OCI-LY3 (cell line): ENCODE results near the gene MAP3K2.

ENCODE experiments used
- CTCF ChIP-seq: fragments of 200-600, 300-600 bp; sonication (generic); IDR thresholded peaks from 2 replicates; pipeline ENCODE4 v1.5.1; 2014; ENCODE audit warnings: antibody characterized with exemption, low read length, low read depth
- EZH2phosphoT487 ChIP-seq: fragments of 200-600 bp; shearing (Covaris generic); IDR thresholded peaks from 2 replicates; pipeline ENCODE4 v1.6.1; 2018; ENCODE audit warnings: antibody characterized with exemption, mixed run types, low read depth

DNA sequence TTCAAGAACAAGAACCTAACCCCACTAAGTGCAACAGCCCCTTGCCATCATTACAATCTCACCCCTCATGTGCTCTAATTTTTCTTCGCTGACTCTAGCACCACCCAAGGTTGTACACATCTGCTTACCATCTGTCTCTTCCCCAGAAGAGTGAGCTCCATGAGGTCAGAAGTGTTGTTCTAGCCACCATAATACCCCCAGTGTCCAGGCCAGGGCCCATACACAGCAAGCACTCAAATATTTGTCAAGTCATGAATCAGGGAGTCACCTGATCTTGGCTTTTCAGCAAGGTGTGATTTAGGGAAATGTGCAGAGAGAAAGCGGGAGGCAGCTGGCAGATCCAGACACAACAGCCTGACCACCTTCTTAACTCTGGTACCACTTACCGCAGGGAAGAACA lies 99.5 kb downstream of the MAP3K2 start:
- TF ChIP-seq EZH2phosphoT487 (no peak), CTCF (no peak)
